ELF-1 (cell line): Measurements from ENCODE around the gene NDUFS8.

Experiments used
- DNase-seq: peaks from one replicate; pipeline ENCODE4 v3.0.0-alpha.2; 2016; ENCODE audit warnings: low read depth, low spot score

The NDUFS8 gene

DNA sequence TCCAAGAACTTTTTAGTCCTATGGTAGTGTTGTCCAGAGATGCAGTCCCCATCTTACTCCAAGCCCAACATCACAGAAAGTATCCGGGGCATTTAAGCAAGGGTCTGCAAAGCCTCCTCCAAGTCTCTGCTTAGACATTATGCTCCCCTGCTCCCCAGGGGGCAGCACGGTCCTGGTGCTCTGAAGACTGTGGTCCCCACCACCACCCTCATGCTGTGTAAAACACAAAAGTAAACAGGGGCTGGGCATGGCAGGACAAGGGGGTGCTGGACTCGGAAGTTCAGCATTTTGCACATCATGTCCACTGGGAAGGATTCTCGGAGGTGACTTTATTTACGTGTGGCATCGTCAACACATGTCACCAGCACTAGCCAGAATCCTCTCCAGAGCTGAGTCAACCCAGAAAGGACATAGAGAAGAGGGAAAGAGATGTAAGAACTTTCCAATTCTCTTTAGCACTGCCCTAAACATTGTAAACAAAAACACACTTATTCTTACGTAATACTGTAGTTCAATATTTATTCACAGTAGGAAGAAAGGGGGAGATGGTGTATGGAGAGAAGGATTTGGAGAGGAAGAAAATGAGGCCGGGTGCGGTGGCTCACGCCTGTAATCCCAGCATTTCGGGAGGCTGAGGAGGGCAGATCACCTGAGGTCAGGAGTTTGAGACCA is 46.0 kb downstream of the NDUFS8 start:
- no peak for DNase-seq

- peak; percentile 23 for DNase-seq
Observed at GRCh38 chr11:68077617-68078582, 47.4 kb downstream of the NDUFS8 start.

DNA sequence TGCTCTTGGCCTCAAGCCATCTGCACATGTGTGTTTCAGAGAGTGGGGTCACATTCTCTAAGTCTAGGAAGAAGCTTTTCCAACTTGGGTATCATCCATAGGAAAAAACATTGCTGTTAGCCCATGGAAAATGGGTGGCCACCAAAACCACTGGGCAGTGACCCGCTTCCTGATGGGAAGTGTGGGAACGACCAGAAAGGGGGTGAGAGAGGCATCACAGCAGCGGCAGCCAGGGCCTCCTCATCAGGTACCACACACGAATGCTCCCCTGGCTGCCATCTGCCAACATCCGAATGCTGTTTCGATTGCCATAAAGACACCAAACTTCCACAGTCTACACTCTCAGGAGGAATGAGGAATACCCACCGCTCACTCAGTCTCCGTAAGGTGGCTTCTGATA is 50.4 kb downstream of the NDUFS8 start:
- DNase-seq: no peak

- no peak for DNase-seq
Observed at GRCh38 chr11:68081691-68082090, 51.2 kb downstream of the NDUFS8 start.

DNA sequence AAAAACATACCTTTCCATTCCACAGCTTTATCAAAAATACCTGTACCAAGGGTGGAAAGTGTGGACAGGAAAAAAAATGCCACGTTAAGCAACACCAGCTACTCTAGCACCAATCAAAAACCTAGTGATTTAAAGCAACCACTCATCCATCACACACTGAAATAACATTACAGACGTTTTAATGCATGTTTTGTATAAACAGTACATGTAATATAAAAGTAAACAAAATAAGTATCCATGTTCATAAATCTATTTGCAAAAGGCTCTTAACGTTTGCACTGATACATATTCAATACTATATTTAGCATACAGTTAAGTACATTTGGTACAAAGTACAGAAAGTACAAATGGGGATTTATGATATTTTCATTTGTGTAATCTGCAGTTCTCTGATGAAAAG is 52.0 kb downstream of the NDUFS8 start:
- no peak for DNase-seq

GRCh38 chr11:68083517-68083916 is 53.0 kb downstream of the NDUFS8 start:
- no peak for DNase-seq
